Right hindlimb (tissue), 1 donor: Measurements from ENCODE around the gene RIPK1.
"Not testable (repeated sequence)": the region's sequence is repeated elsewhere in the genome, so short reads cannot be mapped to it uniquely, and the experiment has no call there.

ENCODE experiments used
- DNase-seq: peaks from one replicate; pipeline ENCODE4 v3.0.0-alpha.2; 2018

The RIPK1 gene

GRCh38 chr6:3137057-3137777 lies 68.9 kb downstream of the RIPK1 start:
- DNase-seq: no peak

GRCh38 chr6:3137873-3138272 lies 69.6 kb downstream of the RIPK1 start:
- not testable (repeated sequence) for DNase-seq

GRCh38 chr6:3138341-3138740 lies 70.0 kb downstream of the RIPK1 start:
- no peak for DNase-seq

- peak; percentile 58 for DNase-seq
Observed at GRCh38 chr6:3139090-3139903, 71.0 kb downstream of the RIPK1 start.

GRCh38 chr6:3140201-3140600 lies 71.9 kb downstream of the RIPK1 start:
- DNase-seq: no peak

GRCh38 chr6:3142536-3142935 lies 74.2 kb downstream of the RIPK1 start:
- no peak for DNase-seq

GRCh38 chr6:3143158-3143557 lies 74.9 kb downstream of the RIPK1 start:
- DNase-seq: no peak

GRCh38 chr6:3144571-3144970 lies 76.3 kb downstream of the RIPK1 start:
- no peak for DNase-seq

GRCh38 chr6:3147914-3148757 lies 79.8 kb downstream of the RIPK1 start:
- no peak for DNase-seq

- DNase-seq: peak; percentile 64
Observed at GRCh38 chr6:3151691-3152090, 83.4 kb downstream of the RIPK1 start.

- DNase-seq: no peak
Observed at GRCh38 chr6:3152689-3153088, 84.4 kb downstream of the RIPK1 start.

GRCh38 chr6:3155416-3155815 lies 87.1 kb downstream of the RIPK1 start:
- not testable (repeated sequence) for DNase-seq

- peak; percentile 64 for DNase-seq
Observed at GRCh38 chr6:3156184-3157130, 88.2 kb downstream of the RIPK1 start.

GRCh38 chr6:3157131-3157933 lies 89.0 kb downstream of the RIPK1 start, which contains the start of gene TUBB2A:
Gene TUBB2A (minus strand): TSS chr6:3157544. CDS start chr6:3157463, 81 bp downstream.
- DNase-seq: peak; percentile 93

- DNase-seq: no peak
Observed at GRCh38 chr6:3159805-3160781, 91.8 kb downstream of the RIPK1 start.

GRCh38 chr6:3162067-3162497 lies 93.8 kb downstream of the RIPK1 start:
- DNase-seq: no peak

- peak; percentile 78 for DNase-seq
Observed at GRCh38 chr6:3162565-3163247, 94.4 kb downstream of the RIPK1 start.

- no peak for DNase-seq
Observed at GRCh38 chr6:3163248-3163594, 94.9 kb downstream of the RIPK1 start.

GRCh38 chr6:3164388-3164787 lies 96.1 kb downstream of the RIPK1 start:
- DNase-seq: no peak
